ENCODE data around the gene YOD1. TPM values are rescaled to one million over a fixed set of nuclear protein-coding genes. Genes with fewer than 3 reads are reported as not detected.

The YOD1 gene
- total and polyA plus RNA-seq, 8 donors, result 1.1 to 4.0 (median 2.3) TPM

- ATAC-seq, result no peak
- Histone ChIP-seq H3K4me3 (no peak overlapping the region), H3K9me3 (no peaks in the 10 kb centered on the region), H3K27me3 (no peaks in the 10 kb centered on the region), H3K27ac (no peak overlapping the region), H3K36me3 (peaks cover 0 to under 1% (median 0%) of the 10 kb centered on the region in 3 donors), H3K4me1 (peaks cover 3 to 20% (median 12%) of the 10 kb centered on the region in 3 donors)
- WGBS, 2 donors, result 74 to 84% methylated on average over 2 of the region's 2 CpGs
- TF ChIP-seq CTCF (IDR thresholded peaks at IDR 0.05), result no peak
- intact Hi-C loops (cut with DNase I), result no loop called here
- FAIRE-seq, result no peak
- DNase-seq, result no peak
These were observed 3.5 kb upstream of the YOD1 start for GRCh38 chr1:207054491-207054890.

GRCh38 chr1:207052911-207053769 lies 2.1 kb upstream of the YOD1 start, which contains the start of gene PFKFB2:
TSS of gene PFKFB2 (plus strand) at chr1:207053275. CDS start at chr1:207054718, 1,443 bp downstream.
- peak in 1 of 4 donors; percentile 12 for TF ChIP-seq CTCF (IDR thresholded peaks at IDR 0.05)
- Histone ChIP-seq H3K36me3 (peaks cover 0 to 14% (median 0%) of the 10 kb centered on the region in 3 donors), H3K27ac (peak within 1 kb of the TSS; percentile 84 to 94 (median 90)), H3K4me1 (peaks cover 3 to 23% (median 17%) of the 10 kb centered on the region in 3 donors), H3K4me3 (peak within 1 kb of the TSS; percentile 53 to 79 (median 67)), H3K9me3 (no peaks in the 10 kb centered on the region), H3K27me3 (no peaks in the 10 kb centered on the region)
- ATAC-seq (peak; percentile 84 to 92 (median 90)), DNase-seq (peak; percentile 98 to 100 (median 100)), FAIRE-seq (peak; percentile 51)
- intact Hi-C loops (cut with DNase I), result no loop called here
- WGBS, 2 donors, result 0 to 2% methylated on average over 56 of the region's 56 CpGs

GRCh38 chr1:207050480-207051190 lies 373 bp downstream of the YOD1 start:
- FAIRE-seq (no peak), ATAC-seq (peak; percentile 63 to 77 (median 74)), DNase-seq (peak; percentile 90 to 96 (median 94))
- 0 to 1% methylated on average over 47 of the region's 47 CpGs for WGBS, 2 donors
- Histone ChIP-seq H3K27ac (peak overlapping the region; percentile 70 to 94 (median 83)), H3K27me3 (no peaks in the 10 kb centered on the region), H3K36me3 (peaks cover 0 to 15% (median 0%) of the 10 kb centered on the region in 3 donors), H3K4me1 (peaks cover 11 to 39% (median 38%) of the 10 kb centered on the region in 3 donors), H3K4me3 (peak overlapping the region; percentile 67 to 96 (median 88)), H3K9me3 (no peaks in the 10 kb centered on the region)
- no peak for TF ChIP-seq CTCF (IDR thresholded peaks at IDR 0.05)
- intact Hi-C loops (cut with DNase I), result no loop called here

- FAIRE-seq, result no peak
- peak; percentile 59 to 68 (median 64) for TF ChIP-seq CTCF (IDR thresholded peaks at IDR 0.05)
- peak in 3 of 6 donors; percentile 24 to 53 (median 39) for DNase-seq
- H3K27ac ChIP-seq, result peak overlapping the region in 3 of 4 donors; percentile 70 to 94 (median 86)
- H3K9me3 ChIP-seq, result no peaks in the 10 kb centered on the region
- WGBS, 2 donors, result 0 to 1% methylated on average over 6 of the region's 6 CpGs
- peaks cover 0 to 15% (median 0%) of the 10 kb centered on the region in 3 donors for H3K36me3 ChIP-seq
- intact Hi-C loops (cut with DNase I), result no loop called here
- H3K4me3 ChIP-seq, result peak overlapping the region; percentile 67 to 96 (median 88)
- ATAC-seq, result peak; percentile 30 to 57 (median 46)
- H3K27me3 ChIP-seq, result no peaks in the 10 kb centered on the region
- H3K4me1 ChIP-seq, result peaks cover 11 to 40% (median 39%) of the 10 kb centered on the region in 3 donors
These were observed 1.0 kb downstream of the YOD1 start for GRCh38 chr1:207049974-207050391.
